GM18498 (cell line): ENCODE data around the gene EME2.

Experiments
- ATAC-seq: cut with Tn5 transposase; IDR thresholded peaks from one replicate; pipeline ENCODE4 v1.9.1; 2021; ENCODE audit warnings: mild to moderate bottlenecking, moderate library complexity; ENCODE audit not compliant: unreplicated experiment

EME2 gene

GRCh38 chr16:1777375-1778199 lies 5.0 kb downstream of the EME2 start:
- ATAC-seq: no peak

GRCh38 chr16:1778200-1779179 lies 5.9 kb downstream of the EME2 start:
- no peak for ATAC-seq

GRCh38 chr16:1779234-1779701 lies 6.7 kb downstream of the EME2 start:
- ATAC-seq: no peak

- ATAC-seq: no peak
Measured at GRCh38 chr16:1779741-1780676, 7.4 kb downstream of the EME2 start.

GRCh38 chr16:1780677-1781072 lies 8.1 kb downstream of the EME2 start:
- ATAC-seq: no peak

- no peak for ATAC-seq
Measured at GRCh38 chr16:1781254-1781653, 8.6 kb downstream of the EME2 start.

- peak; percentile 6 for ATAC-seq
Measured at GRCh38 chr16:1781758-1782407, 9.3 kb downstream of the EME2 start.

- ATAC-seq: peak; percentile 85
Measured at GRCh38 chr16:1782408-1783264, 10.0 kb downstream of the EME2 start, which contains the start of the genes NUBP2 and SPSB3. Gene NUBP2, plus strand, starts transcription at chr16:1782960. Its CDS starts 61 bp downstream, at chr16:1783021. Gene SPSB3, minus strand, starts transcription at chr16:1782571. Its CDS starts 1,088 bp downstream, at chr16:1781483.

- ATAC-seq: no peak
Measured at GRCh38 chr16:1784977-1785845, 12.6 kb downstream of the EME2 start.

GRCh38 chr16:1785846-1786170 lies 13.2 kb downstream of the EME2 start:
- no peak for ATAC-seq

GRCh38 chr16:1786242-1787055 lies 13.8 kb downstream of the EME2 start:
- no peak for ATAC-seq

- no peak for ATAC-seq
Measured at GRCh38 chr16:1787056-1787321, 14.4 kb downstream of the EME2 start.

- no peak for ATAC-seq
Measured at GRCh38 chr16:1787322-1788094, 14.9 kb downstream of the EME2 start.

- ATAC-seq: no peak
Measured at GRCh38 chr16:1788095-1788707, 15.6 kb downstream of the EME2 start.

GRCh38 chr16:1788708-1789100 lies 16.1 kb downstream of the EME2 start:
- no peak for ATAC-seq

GRCh38 chr16:1789643-1790045 lies 17.0 kb downstream of the EME2 start:
- no peak for ATAC-seq
